GM19099 (cell line): ENCODE data around the gene TEX51.

Source experiments
- POLR2A ChIP-seq: IDR thresholded peaks from 3 replicates; pipeline ENCODE4 v1.6.1; 2011; ENCODE audit warnings: low read depth; ENCODE audit not compliant: insufficient read length; ENCODE audit errors: extremely low read depth

The TEX51 gene

DNA sequence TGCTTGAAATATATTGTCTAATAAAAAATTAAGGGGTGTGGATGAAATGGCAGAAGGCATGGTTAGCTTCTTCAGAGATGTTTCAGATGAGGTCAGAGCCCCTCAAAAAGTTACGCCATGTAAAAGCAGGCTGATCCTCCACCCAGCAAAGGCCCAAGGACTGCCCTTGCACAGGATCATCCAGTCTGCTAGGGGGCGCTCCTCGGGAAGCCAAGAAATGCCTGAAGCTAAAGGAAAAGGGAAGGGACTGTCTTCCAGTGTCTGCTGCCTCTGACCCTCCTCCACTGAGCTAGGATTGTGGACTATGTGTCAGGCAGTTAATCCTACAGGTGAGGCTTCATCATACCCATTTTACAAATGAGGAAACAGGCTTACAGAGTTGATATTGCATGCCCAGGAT is 33.8 kb upstream of the TEX51 start:
- no peak for TF ChIP-seq POLR2A

- TF ChIP-seq POLR2A = no peak
Observed at GRCh38 chr2:126866451-126866850, 32.2 kb upstream of the TEX51 start.

- no peak for TF ChIP-seq POLR2A
Observed at GRCh38 chr2:126874961-126875360, 23.7 kb upstream of the TEX51 start.

DNA sequence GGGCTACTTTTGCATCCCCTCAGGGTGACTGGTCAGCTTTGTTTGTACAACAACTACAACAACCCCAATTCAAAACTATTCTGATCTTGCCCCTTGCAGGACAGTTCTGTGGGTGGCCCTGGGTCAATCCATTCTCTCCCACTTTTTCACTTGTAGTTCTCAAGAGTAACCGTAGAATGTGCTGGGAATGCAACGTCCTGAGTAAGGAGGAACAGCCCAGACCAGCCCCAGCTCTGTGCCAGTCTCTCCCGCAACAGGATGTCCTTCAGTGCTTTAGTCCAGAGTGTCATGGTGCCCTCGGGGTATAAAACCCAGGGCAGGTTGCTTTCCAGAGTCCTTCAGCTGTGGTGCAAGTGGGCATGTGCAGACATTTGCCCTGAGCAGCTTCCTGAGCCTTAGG is 22.1 kb upstream of the TEX51 start:
- no peak for TF ChIP-seq POLR2A

- no peak for TF ChIP-seq POLR2A
Observed at GRCh38 chr2:126877041-126877440, 21.6 kb upstream of the TEX51 start.

- no peak for TF ChIP-seq POLR2A
Observed at GRCh38 chr2:126877861-126878565, 20.7 kb upstream of the TEX51 start.

DNA sequence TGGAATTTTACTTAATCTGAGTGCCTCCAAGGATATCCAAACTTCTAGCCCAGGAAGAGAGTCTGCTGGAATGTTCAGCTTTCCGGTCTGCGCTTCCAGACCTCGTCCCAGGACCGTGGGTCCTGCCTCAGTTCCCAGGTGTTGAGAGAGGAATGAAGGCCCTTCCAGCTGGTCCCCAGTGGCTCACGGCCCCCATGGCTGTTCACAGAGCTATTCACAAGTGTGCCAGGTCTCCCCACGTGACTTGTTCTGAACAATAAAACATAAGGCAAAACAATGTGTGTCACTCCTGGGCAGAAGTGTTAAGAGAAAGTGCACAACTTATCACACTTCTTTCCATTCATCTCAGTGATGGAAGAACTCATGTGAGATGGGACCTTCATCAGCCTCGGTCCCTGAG is 20.1 kb upstream of the TEX51 start:
- TF ChIP-seq POLR2A = no peak

DNA sequence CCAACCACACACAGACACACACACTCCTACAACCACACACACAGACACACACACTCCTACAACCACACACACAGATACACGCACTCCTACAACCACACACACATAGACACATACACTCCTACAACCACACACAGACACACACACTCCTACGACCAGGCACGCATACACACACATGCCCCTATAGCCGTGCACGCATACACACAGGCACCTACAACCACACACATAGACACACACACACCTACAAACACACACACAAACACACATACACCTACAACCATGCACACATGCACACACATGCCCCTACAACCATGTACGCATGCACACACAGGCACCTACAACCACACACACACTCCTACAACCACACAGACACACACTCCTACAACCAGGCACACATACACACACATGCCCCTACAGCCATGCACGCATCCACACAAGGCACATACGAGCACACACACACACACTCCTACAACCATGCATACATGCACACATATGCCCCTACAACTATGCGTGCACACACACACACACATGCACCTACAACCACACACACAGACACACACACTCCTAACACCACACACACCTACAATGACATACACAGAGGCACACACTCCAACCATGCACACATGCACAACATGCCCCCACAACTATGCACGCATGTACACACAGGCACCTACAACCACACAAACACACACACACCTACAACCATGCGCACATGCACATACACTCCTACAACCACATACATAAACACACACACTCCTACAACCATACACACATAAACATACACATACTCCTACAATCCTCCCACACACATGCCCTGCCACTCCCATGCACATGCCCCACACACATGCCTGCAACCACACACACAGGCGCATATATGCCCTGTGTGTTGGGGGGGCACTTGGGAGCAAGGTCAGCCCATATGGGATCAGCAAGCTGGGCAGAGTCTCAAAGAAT is 19.1 kb upstream of the TEX51 start:
- TF ChIP-seq POLR2A = no peak

DNA sequence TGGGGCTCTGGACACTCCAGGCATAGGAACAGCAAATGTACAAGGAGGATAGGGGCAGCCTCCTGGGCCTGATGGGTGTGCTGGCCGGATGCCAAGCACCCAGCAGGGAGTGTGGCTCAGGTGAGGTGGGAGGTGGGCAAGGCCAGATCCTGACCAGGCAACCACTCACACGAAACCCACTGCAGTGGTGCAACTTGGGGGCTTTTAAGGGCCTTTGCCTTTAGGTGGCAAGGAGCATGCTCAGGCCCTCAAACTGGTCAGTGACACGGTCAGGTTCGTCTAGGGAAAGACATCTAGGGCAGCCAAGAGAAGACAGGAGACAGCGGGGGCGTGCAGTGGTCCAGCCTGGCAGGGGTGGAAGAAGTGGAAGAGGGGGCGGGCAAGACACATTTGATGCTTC is 18.4 kb upstream of the TEX51 start:
- TF ChIP-seq POLR2A = no peak

DNA sequence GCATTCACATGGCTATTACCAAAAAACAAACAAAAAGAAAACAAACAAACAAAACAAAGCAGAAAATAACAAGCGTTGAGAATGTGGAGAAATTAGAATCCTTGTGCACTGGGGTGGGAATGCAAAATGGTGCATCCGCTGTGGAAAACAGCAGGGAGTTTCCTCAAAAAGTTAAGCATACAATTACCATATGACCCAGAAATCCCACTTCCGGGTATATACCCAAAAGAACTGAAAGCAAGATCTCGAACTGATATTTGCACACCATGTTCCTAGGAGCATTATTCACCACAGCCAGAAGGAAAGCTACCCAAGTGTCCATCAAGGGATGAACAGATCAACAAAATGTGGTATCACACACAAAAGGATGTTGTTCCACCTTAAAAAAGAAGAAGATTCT is 17.9 kb upstream of the TEX51 start:
- no peak for TF ChIP-seq POLR2A

DNA sequence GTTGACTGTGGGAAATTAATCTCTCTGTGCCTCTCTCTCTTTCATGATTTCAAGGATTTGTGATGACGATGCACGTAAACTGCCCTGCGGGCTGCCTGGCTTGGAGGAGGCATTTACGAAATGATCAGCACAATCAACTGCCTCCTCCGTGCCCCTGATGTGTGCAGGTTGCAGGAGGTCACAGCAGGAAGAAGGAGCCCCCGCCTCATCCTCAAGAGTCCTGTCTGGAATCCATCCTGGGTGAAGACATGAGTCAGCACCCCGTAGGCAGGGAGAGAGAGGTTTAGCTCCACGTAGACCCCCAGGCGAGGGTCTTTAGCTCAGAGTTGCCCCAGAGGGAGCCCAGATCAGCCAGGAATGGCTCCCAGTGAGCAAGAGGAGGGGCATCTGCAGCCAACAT is 17.1 kb upstream of the TEX51 start:
- no peak for TF ChIP-seq POLR2A

- no peak for TF ChIP-seq POLR2A
Observed at GRCh38 chr2:126882181-126882580, 16.5 kb upstream of the TEX51 start.

GRCh38 chr2:126882736-126883665 is 15.7 kb upstream of the TEX51 start:
- no peak for TF ChIP-seq POLR2A

DNA sequence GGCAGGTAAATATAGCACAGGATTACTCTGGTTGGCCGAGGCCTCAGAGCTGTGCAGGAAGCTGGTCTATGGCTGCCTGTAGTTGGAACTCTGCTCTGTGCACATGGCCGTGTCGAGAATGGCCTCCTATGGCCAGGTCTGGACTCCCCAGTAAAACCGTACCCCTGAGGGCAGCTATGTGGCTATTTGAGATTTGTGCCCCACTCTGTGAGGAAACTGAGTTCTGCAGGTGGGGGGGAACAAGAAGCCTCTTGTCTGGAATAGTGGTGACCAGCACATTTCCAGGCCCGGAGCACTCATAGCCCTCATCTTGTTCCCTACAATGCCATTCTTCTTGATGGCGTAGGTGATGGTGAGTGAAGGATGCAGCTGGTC is 15.0 kb upstream of the TEX51 start:
- TF ChIP-seq POLR2A = no peak
